Activated T-cell treated with anti-CD3 and anti-CD28 coated beads for 1 hour (primary cell): ENCODE measurements around the gene PLXNA2.

Source experiments
- DNase-seq: peaks from one replicate; pipeline ENCODE4 v3.0.0-alpha.2; 2020; ENCODE audit warnings: low read depth

PLXNA2 gene

GRCh38 chr1:208264469-208265121 lies 20.4 kb upstream of the PLXNA2 start:
- no peak for DNase-seq

GRCh38 chr1:208261874-208262273 lies 17.7 kb upstream of the PLXNA2 start:
- DNase-seq, result no peak

GRCh38 chr1:208258277-208258676 lies 14.1 kb upstream of the PLXNA2 start:
- no peak for DNase-seq

GRCh38 chr1:208257351-208257750 lies 13.2 kb upstream of the PLXNA2 start:
- no peak for DNase-seq

- no peak for DNase-seq
These were observed 12.4 kb upstream of the PLXNA2 start for GRCh38 chr1:208256556-208256955.

- DNase-seq, result no peak
These were observed 11.9 kb upstream of the PLXNA2 start for GRCh38 chr1:208256091-208256490.

- DNase-seq, result no peak
These were observed 10.7 kb upstream of the PLXNA2 start for GRCh38 chr1:208254862-208255261.

GRCh38 chr1:208254376-208254775 lies 10.2 kb upstream of the PLXNA2 start:
- no peak for DNase-seq

- DNase-seq, result no peak
These were observed 8.8 kb upstream of the PLXNA2 start for GRCh38 chr1:208252836-208253576.

- no peak for DNase-seq
These were observed 8.0 kb upstream of the PLXNA2 start for GRCh38 chr1:208251911-208252835.

GRCh38 chr1:208251015-208251414 lies 6.8 kb upstream of the PLXNA2 start:
- no peak for DNase-seq

GRCh38 chr1:208250613-208251012 lies 6.4 kb upstream of the PLXNA2 start:
- DNase-seq, result no peak

GRCh38 chr1:208248991-208249696 lies 5.0 kb upstream of the PLXNA2 start:
- DNase-seq, result no peak

GRCh38 chr1:208248307-208248801 lies 4.2 kb upstream of the PLXNA2 start:
- DNase-seq, result no peak

- DNase-seq, result no peak
These were observed 3.5 kb upstream of the PLXNA2 start for GRCh38 chr1:208247696-208248095.

GRCh38 chr1:208245185-208245705 lies 1.1 kb upstream of the PLXNA2 start:
- peak; percentile 74 for DNase-seq

GRCh38 chr1:208243527-208243966 lies 637 bp downstream of the PLXNA2 start:
- DNase-seq, result no peak

- no peak for DNase-seq
These were observed 1.1 kb downstream of the PLXNA2 start for GRCh38 chr1:208242941-208243526.

GRCh38 chr1:208242146-208242545 lies 2.0 kb downstream of the PLXNA2 start:
- DNase-seq, result no peak

- DNase-seq, result no peak
These were observed 2.7 kb downstream of the PLXNA2 start for GRCh38 chr1:208241512-208241911.
